HS-5 (cell line): ENCODE results near the gene ZNF800.
"Not testable (repeated sequence)": the region's sequence is repeated elsewhere in the genome, so short reads cannot be mapped to it uniquely, and the experiment has no call there.

Source experiments
- DNase-seq: peaks from one replicate; pipeline ENCODE4 v3.0.0-alpha.2; 2012; ENCODE audit warnings: low read depth

Gene ZNF800

GRCh38 chr7:127392566-127393367 is at the start of gene ZNF800:
Gene ZNF800, minus strand, starts transcription at chr7:127392708. Its CDS starts 1,151 bp downstream, at chr7:127391557.
- no peak for DNase-seq

- no peak for DNase-seq
These were observed 47.7 kb upstream of the ZNF800 start for GRCh38 chr7:127440206-127440605.

GRCh38 chr7:127438836-127439235 is 46.3 kb upstream of the ZNF800 start:
- no peak for DNase-seq

- DNase-seq: peak; percentile 54
These were observed 45.3 kb upstream of the ZNF800 start for GRCh38 chr7:127437837-127438236.

- no peak for DNase-seq
These were observed 44.7 kb upstream of the ZNF800 start for GRCh38 chr7:127437241-127437640.

GRCh38 chr7:127429281-127429680 is 36.8 kb upstream of the ZNF800 start:
- not testable (repeated sequence) for DNase-seq

GRCh38 chr7:127419196-127419595 is 26.7 kb upstream of the ZNF800 start:
- DNase-seq: no peak

GRCh38 chr7:127418459-127418858 is 26.0 kb upstream of the ZNF800 start:
- no peak for DNase-seq

GRCh38 chr7:127417346-127417745 is 24.8 kb upstream of the ZNF800 start:
- no peak for DNase-seq

GRCh38 chr7:127415060-127415742 is 22.7 kb upstream of the ZNF800 start:
- no peak for DNase-seq

- no peak for DNase-seq
These were observed 21.5 kb upstream of the ZNF800 start for GRCh38 chr7:127413962-127414361.

GRCh38 chr7:127413326-127413725 is 20.8 kb upstream of the ZNF800 start:
- no peak for DNase-seq

GRCh38 chr7:127411176-127411575 is 18.7 kb upstream of the ZNF800 start:
- DNase-seq: no peak

GRCh38 chr7:127409629-127410028 is 17.1 kb upstream of the ZNF800 start:
- no peak for DNase-seq

- no peak for DNase-seq
These were observed 12.0 kb upstream of the ZNF800 start for GRCh38 chr7:127404286-127405072.

GRCh38 chr7:127396184-127396583 is 3.7 kb upstream of the ZNF800 start:
- DNase-seq: no peak

- DNase-seq: not testable (repeated sequence)
These were observed 2.6 kb upstream of the ZNF800 start for GRCh38 chr7:127395104-127395503.

GRCh38 chr7:127393368-127394058 is 1.0 kb upstream of the ZNF800 start:
- no peak for DNase-seq

- no peak for DNase-seq
These were observed 334 bp downstream of the ZNF800 start for GRCh38 chr7:127392182-127392565.

GRCh38 chr7:127391591-127392181 is 822 bp downstream of the ZNF800 start:
- DNase-seq: no peak

GRCh38 chr7:127390817-127391590 is 1.5 kb downstream of the ZNF800 start:
- no peak for DNase-seq
